ENCODE results near the gene DCC.

DCC gene

DNA sequence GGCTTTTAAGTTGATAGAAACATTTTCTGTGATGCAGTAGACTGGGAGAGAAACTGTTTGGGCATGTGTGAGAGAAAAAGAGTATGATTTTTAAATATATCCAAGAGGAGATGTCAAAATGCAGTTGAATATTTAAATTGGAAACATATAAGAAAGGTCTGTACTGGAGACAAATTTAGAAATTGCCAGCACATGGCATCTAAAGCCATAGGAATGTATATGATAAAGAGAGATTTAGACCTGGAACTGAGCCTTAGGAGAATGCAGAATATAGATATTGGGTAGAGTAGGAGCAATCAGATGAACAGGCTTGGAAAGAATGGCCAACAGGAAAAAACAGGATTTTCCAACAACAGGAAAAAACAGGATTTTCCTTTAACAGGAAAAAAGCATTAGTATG lies 1203.7 kb downstream of the DCC start:
- no peak for FAIRE-seq

DNA sequence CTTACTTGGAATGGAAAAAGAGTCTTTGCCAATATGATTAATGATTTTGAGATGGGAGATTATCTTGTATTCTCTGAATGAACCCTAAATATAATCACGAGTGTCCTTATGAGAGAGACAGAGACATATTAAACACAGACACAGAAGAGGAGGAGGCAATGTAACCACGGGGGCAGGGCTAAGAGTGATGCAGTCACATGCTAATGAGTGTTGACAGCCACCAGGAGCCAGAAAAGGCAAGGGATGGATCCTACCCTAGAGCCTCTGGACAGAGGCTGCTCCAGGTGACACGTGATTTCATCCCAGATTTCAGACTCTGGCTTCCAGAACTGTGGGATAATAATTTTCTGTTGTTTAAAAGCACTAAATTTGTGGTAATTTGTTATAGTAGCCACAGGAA lies 1204.9 kb downstream of the DCC start:
- FAIRE-seq: no peak

- FAIRE-seq: no peak
Observed at GRCh38 chr18:53551868-53552426, 1212.0 kb downstream of the DCC start.

- no peak for FAIRE-seq
Observed at GRCh38 chr18:53553030-53553429, 1213.0 kb downstream of the DCC start.

DNA sequence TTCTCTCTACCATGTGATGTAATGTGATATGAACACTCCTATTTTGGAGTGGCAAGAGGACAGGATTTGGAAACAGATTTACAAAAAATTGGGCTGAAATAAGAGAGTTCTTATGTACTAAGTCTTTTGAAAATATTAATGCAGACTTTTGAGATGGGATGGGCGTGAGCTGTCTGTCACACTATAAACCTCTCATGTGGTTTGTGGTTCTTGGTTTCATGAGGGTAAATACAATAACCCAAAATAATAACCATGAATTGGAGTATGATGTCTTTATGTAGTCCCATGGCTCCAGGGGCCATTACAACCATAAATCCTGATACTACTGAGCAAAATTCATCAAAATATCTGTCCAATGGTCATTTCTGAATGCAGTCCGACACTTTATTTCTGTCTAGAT lies 1216.5 kb downstream of the DCC start:
- FAIRE-seq: no peak

- no peak for FAIRE-seq
Observed at GRCh38 chr18:53560546-53560945, 1220.5 kb downstream of the DCC start.

DNA sequence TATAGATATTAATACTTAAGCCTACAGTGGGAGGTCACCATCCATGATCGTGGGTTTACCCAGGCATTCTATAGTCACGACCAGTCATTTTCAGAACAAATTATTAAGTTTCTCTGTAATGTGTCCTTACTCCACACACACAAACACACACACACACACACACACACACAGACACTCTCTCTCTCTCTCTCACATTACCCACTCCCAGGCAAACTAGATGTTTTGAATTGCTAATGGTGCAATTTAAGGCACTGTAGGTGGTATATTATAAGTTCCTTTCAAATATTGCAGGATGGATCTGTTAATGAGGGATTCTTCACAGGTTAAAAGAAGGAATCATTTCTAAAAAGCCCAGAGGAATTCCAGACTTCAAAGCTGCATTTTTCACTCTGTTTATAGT lies 1226.6 kb downstream of the DCC start:
- FAIRE-seq: no peak

DNA sequence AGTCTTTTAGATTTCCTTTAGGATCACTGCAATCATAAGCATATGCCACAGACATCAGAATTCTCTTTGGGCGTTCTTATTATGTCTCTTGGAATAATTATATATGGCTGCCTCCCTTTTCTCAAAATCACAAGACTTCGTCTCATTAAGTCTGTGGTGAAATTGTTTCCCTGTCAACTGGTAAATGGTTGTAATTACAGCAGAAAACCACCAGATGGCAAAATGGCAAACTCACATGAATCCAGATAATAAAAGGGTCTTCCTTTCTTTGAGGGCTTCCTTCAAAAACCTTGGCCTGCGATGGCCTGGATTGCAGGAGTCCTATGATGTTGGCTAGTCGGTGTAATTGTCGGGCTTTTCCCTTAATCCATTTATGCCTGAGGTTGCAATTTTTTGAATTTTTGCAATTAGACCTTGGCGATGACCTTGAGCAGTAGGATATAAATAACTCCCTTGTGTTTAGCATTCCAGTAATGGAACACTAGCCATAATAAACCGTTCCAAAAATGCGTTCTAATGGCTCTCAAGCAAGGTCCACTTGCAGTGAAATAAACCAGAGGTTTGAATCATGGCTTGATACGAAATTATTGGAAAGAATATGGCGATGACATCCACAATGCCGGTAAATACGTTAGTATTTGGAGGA lies 1228.1 kb downstream of the DCC start:
- FAIRE-seq: no peak

Measured in TTC549 (cell line).